UCSD-AML1 (cell line): Measurements from ENCODE around the gene TCF19.

Experiments used
- DNase-seq: peaks from one replicate; lab custom pipeline; 2025; ENCODE audit not compliant: unreplicated experiment; lab: John Stamatoyannopoulos, UW

Gene TCF19, protein sequence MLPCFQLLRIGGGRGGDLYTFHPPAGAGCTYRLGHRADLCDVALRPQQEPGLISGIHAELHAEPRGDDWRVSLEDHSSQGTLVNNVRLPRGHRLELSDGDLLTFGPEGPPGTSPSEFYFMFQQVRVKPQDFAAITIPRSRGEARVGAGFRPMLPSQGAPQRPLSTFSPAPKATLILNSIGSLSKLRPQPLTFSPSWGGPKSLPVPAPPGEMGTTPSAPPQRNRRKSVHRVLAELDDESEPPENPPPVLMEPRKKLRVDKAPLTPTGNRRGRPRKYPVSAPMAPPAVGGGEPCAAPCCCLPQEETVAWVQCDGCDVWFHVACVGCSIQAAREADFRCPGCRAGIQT

DNA sequence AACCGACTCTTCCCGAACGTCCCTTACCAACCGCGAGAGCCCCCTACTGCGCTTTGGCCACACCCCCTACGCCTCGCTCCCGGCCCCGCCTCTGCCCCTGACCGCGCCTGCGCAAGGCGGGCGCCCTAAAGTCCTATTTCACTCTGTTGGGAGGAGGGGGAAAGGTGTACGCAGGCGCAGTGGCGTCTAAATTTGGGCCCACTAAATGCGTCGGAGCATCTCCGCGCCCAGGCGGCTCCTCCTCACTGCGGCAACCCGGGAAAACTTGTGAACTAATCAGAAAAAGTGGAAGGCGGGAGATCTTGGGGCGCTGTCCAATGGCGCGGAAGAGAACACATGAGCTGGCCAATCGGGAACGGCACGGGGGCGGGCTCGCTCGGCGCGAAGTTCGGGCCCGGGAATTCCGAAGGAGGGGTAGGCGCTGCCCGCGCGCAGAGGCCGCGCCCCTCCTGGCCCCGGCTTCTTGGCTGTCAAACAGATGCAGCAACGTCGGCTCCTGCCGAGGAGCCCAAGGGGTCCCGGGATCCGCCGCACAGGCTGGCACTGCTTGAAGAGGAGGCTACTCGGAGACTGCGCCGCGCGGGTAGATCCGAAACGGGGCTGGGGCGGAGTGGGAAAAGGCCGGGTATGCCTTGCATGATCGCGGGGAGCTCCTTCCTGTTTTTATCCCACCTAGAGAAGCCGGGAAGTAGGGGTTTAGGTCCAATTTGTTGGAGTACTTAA lies at the start of gene TCF19:
TCF19 (plus strand) TSS at position 450 of the 723 bp plus-strand sequence. CDS start 881 bp downstream, outside the sequence.
- peak; percentile 99 for DNase-seq

DNA sequence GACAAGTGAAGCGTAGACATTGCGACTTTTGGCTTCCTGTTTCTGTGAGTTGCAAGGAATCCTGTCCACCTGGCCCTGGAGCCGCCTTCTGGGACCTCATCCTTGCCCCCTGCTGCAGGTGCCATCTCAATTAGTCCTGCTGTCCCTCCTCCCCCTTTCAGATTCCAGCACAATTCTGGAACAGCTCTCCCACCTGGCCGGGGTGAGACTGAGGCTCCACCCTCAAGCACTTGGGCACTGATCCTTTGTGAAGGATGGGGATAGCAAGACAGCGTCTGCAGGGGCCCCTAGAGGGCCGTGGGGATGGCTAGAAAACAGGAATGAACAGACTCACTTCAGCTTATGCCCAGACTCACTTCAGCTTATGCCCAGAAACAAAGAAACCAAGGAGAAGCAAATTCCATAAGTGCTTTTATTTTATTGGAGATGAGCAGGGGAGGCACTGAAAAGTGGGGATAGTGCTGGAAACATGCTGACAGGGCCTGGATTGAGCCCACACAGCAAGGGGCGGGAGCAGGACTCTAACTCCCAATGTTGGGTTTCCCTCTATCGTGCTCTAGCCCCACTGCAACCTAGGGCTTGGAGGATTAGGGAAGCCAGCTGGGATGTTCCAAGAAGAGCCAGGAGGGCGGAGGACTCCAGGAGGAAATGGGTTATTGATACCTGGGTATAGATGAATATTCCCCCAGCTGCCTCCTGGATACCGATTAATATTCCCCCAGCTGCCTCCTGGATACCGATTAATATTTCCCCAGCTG lies 47.4 kb upstream of the TCF19 start:
- no peak for DNase-seq

DNA sequence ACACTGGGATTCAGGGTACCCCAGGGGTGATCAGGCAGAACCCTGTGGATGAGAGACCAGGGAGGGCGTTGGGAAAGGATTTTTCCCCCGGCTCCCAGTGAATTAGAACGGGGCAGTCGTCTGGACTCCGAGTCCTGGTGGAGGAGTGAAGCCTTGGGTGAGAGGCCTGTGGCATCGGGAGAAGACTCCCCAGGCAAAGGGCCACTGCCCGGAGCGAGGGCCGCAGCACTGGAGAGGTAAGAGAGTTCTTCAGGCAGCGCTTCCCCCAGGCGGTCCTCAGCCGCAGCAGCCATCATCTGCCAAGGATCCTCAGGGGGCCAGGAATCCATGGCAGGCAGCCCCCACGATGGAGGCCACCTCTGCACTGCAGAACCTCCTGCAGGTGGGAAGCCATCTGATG lies 46.7 kb upstream of the TCF19 start:
- no peak for DNase-seq

DNA sequence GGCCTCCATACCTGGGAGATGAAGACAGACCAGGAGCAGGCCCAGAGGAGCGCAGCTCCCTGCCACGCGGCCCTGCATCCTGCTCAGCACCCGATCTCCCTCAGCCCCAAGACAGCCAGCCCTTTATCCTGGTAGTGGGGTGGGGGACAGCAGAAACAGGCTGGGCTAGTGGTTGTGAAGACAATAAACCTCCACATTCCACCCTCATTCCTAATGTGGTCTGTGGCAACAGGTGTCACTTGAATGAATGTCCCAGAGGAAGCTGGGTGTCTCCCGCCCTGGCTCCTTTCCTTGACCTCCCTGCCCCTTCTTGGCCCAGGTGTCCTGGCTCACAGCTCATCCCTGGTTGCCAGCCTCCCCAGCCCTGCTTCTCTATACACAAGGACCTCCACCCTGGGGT lies 45.9 kb upstream of the TCF19 start, which contains the start of gene C6orf15:
C6orf15 (minus strand) TSS at position 98 of the 400 bp plus-strand sequence; CDS start at position 78, 20 bp downstream.
- no peak for DNase-seq

DNA sequence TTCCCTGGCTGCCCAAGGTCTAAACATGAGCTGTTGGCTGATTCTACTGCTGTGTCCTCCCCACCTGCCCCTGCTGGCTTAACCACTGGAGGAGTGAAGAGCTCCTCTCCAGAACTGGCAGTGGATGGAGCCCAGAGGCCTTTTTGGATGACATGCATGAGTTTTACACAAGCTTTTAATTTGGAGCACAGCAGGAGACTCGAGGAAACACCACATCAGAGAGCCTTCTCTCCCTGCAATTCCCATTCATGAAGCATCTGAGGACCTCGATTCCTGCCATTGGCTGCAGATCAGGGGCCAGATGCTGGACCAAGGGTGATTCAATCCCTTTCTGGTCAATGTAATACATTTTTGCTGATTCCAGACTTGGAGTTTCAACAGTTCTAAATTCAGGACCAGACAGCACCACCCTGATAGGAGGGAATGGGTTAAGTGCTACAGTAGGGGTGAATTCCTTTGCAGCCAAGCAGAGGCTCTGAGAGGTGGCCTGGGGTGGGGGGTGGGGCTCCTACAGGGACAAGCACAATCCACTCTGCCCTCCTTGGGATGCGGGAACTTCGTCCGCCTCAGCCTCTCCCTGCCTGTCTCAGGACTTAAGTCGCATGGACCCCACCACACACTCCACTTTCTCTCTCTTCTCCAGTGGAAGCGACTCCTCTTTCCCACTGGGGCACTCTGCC lies 44.4 kb upstream of the TCF19 start:
- no peak for DNase-seq

DNA sequence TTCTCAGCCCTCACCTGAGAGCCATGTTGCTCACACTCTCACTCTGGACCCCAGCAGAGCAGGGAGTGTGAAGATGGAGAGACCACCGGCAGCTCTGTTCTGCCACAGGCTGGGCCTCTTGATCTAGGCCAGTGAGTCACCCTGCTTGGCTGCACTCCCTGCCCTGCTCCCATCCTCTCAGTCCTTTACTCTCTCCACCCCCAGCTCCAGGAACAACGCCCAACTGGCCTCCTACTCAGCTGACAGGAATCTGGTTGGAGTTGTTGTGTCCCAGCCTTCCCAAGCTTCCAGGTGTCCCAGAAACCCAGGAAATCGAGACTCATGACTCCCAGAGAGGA lies 43.9 kb upstream of the TCF19 start, which contains the start of gene PSORS1C1:
PSORS1C1 (plus strand) TSS at position 260 of the 338 bp plus-strand sequence. CDS start 14,833 bp downstream, outside the sequence.
- no peak for DNase-seq

DNA sequence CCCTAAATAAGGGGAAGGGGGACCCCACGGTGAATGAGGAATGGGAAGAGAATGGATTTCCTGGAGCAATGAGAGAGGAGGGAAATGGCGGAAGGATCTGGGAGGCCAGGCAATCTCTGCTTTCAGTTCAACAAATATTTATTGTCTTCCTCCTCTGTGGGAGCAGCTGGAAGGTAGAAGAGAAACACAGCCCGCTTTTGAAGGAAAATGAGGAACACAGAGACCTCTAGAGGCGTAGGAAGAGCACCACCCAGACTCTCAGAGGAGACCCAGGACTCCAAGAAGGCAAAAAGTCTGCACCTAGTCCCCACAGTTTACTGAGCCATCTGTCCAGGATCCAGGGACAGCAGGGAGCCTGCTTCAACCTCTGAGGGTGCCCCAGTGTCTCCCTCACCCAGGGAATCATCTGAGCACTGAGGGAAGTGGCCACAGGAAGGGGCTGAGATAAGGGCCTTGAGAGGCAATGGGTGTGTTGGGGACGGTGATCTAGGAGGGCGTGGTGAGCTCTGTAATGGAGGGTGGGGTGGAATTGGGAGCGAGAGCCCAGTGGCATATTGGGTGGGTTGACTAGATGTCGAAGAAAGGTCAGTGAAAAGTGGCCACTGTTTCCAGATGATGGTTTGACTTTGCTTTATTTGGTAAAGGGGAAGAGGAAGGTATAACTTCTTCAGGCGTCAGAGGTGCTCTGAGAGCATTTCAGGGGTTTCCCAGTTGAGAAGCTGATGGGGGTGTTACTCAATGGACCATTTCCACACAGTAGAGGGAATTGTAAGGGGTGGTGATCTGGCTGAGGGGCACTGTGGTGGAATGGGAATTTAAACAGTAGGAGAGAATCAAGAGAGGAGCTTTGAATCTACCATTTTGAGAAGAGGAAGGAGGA lies 43.2 kb upstream of the TCF19 start:
- DNase-seq = no peak

DNA sequence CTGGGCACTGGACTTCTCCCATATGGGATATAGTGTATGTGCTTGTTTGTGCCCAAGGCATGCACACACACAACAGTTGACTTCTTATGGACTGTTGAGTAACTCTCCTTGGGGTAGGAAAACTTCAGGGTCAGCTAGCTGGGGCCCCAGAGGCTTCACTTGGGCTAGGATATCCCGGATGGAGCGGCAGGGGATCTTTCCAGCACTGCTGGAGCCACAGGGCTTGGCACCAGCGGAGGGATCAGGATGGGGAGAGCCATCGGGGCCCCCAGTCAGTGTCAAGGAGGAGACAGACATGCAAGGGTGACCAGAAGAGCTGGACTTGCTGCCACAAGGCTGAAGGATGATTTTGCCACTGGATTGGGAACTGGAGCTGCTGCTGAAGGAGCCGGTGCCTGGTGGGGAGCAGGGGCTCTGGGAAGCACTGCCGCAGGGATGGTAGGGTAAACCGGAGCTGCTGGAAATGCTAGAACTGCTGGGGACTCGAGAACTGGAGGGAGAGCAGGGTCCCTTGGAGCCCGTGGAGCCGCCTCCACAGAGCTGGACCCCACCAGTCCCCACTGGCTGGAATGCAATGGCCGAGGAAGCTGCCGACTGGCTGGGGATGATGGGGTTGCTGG lies 42.3 kb upstream of the TCF19 start:
- DNase-seq = no peak

DNA sequence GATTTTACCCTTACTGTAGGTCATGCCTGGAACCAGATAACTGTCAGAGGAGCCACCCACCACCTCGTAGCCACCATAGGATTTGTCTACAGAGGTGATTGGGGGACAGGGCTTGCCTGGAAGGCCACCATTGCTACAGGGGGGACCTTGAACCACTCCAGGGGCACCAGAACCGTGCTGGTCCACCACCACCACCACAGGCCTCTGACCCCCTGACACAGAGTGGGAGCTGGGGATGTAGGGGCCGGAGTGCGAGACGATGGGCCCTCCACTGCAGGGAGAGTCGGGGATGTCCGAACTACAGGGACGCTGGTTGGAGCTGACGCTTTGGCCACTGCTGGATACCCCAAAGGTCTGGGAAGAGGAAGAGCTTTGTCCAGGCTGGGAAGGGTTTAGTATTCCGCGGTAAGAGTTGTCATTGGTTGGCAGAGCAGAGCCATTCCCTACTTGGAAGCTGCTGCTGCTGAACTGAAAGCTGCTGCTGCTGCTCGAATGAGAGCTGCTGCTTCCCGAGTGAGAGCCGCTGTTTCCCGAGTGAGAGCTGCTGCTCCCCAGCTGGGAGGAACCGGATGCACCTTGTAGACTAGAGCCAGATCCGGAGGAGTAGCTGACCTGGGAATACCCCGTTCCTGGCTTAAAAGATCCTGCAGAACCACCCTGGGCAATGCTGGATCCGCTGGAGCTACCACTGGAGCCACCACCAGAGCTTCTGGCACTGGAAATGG lies 41.6 kb upstream of the TCF19 start:
- DNase-seq = no peak

DNA sequence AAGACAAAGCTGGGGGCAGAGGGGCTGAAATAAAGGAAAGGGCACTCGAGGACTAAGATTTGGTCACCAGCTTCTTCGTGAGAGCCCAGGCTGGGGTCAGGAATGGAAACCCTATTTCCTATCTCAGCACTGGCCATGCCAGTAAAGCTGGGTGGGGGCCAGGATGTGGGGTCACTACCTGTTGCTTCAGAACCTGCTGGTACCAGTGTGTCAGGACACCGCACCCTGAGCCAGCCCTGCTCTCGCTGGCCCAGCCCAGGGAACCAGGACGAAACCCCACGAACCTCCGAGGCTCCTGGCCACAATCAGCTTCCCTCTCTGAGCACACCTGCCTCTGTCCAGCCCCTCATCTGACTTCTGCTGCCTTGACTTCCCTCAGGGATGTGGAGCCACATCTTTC lies 40.2 kb upstream of the TCF19 start:
- DNase-seq = no peak

DNA sequence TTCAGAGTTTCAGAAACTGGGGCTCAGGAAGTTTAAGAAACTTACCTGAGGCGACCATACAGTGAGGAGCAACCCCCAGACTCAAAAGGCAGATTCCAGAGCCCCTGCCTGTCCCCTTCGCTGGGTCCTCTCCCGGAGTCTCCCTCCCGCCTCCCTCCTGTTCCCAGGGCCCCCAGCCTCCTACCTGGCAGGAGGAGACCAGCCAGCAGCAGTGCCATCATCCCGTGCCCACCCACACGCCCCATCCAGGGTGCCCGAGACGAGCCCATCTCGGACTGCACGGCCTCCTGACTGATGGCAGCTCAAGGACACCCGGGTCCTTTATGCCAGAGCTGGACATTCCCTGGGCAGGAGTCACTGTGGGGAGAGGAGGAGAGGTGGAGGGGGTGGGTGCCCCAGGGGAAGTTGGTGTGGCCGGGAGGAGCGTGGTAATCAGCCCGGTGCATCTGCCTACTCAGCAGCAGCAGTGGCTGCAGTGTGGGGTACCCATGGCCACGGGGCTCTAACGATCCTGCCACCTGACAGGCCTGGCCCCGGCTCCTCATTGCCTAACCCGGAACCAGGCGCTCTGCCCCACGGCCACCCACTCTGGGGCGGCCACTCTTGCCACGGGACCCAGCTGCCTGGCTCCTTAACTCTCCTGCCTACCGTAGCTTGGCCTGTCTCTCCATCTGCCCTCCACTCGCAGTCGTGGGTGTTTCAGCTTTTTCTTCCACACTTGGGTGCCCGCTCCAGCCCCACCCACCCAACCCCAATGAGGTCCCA lies 38.1 kb upstream of the TCF19 start, which contains the start of gene CDSN:
CDSN (minus strand) TSS at position 296 of the 765 bp plus-strand sequence; CDS start at position 269, 27 bp downstream.
- no peak for DNase-seq

DNA sequence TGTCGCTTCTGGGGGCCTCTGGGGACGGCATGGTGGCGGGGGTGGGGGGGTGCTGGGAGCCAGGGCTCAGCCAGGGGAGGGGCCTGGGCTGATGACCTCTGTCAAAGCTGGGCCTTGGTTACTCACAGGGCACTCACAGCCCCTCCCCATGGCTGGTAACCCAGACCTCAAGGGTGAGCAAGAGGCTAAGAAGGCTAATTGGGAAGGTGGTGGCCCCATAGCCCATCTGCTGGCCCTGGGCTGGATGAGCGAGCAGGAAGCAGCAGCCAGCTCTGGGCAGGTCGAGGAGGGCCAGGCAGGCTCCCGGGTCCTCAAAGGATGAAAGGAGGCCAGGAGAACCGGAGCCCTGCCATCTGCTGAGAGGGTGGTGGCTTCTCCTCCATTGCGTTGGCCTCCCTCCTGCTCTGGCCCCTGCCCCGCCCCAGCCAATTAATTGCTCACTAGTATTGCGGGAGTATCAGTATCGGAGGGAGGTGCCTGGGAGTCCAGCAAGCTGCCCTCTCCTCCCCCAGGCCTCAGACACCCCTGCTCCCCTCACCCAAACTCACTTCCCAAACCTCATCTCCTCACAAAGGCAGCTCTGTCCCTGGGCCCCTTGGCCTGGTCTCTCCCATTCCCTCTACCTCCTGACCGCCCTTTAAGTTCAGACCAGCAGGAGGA lies 37.1 kb upstream of the TCF19 start:
- no peak for DNase-seq

DNA sequence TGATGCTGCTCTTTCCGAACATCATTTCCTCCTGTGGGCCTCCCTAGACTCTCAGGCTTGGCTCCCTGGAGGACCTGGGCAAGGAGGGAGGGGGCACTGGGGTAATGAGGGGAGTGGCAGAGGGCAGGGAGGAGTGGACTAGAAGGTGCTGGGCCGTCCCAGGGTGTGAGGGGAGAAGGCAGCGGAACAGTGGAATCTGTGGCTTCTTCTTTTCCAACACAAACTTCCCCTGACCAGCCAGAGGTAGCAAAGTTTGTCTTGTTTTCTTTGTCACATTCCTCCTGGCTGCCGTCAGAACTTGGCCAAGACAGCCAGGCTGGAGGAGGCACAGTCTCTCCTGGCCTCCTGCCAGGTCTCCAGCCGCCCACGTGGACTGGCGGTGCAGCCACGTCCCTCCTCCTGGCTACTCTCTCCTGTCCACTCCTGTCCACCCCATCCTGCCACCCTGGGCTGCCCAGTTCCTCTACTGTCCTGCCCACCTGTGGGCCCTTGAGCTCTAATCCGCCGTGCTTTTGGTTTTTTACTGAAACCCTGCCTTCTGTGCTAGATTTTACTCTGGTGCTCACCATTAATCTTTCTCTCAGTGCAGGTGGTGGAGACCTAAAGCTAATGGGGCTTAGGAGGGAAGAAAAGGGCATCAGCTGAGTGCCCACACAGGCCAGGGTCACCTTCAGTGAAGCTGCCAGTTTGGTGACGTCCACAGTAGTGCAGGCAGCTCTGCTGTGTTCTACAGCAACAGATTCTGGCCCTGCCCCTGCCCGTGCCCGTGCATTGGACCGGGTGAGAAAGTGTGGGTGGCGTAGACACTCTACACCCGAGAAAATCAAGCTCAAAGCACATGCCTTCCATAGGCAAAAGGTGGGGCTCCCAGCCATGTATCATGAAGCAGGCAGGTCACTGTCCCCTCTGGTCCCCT lies 35.3 kb upstream of the TCF19 start:
- DNase-seq = no peak

DNA sequence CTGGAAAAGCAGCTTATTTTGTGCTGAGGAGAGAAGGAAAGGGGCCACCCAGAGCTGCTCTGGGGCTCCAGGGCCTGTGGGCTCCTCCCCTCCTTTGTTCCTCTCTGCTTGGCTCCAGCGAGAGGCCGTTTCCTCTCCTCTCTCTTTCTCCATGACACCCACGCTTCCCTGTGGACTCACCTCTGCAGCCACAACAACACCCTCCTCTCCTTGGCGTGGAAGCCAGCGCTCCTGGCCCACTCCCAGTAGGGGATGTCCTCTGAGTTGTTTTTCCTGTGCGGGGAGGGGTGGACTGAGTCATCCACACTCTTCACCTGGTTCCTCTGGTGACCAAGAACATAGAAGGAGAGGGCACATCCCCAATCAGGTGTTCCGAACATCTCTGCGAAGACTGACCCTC lies 33.2 kb upstream of the TCF19 start:
- peak; percentile 16 for DNase-seq

DNA sequence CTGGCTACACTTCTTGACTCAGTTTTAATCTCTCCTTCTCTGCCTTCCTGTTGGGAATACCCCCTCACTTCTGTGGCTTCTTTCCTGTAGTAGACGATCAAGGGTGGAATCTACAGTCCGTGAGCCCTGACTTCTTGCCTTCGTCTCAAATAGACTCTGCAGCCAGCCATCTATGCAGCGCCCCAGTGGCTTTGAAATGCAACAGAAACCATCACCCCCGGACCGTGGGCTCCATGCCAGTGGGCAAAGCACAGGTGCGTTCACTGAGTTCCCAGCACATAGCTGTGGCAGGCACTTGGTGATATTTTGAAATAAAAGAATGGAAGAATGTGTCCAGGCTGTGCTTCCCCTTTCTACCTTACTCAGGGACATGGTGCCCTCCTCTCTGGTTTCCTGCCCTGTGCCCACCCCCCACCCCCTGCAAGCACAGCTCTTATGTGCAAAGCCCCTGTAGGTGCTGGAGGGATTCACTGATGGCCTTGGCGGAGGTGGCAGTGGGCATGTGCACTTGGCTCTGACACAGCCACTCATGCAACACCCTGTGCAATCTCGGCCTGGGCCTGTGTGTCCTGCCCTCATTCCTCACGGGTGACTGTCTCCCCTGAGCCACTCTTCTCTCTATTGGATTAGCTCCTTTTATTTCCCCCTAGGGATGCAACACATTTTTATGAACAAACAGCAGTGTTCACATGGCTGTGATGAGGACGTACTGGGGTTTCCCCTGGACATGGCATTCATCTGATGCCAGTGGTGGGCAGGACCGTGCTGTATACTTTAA lies 32.6 kb upstream of the TCF19 start:
- DNase-seq = no peak
